ENCODE results near the gene RBPJ.

RBPJ gene

DNA sequence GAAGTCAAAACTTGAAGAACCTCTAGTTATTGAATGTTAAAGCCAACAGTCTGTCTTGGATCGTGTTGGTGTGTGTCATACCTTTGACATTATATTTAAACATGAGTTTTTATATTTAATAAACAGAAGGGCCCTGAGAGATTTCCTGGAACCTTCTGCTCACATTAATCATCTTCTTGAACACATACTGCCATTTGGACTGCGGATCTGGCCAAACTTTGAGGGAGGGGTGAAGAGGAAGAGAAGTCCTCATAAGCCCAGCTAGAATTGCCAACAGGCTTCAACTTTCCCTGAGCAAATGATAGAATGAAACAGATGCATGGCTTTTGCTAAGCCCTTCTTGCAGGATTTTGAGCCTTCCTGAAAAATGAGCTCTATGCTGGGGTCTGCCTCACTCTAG, 142.1 kb downstream of the RBPJ start:
- no peak for DNase-seq

DNA sequence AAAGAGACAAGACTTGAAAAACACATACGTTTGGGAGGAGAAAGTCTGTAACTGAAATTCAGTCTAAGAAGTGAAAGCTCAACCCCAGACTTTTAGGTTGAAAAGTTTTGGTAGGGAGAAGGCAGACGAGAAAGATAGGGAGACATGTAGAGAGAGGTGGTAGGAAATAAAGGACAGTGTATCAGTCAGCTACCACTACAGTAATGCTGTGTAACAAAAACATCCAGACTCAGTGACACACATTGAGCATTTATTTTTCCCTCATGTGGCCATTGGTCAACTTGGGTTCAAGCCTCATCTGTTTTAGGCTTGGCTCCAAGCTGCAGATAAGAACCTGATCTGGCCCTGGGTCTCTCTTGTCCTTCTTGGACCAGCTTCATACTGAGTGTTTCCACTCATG, 142.6 kb downstream of the RBPJ start:
- no peak for DNase-seq

DNA sequence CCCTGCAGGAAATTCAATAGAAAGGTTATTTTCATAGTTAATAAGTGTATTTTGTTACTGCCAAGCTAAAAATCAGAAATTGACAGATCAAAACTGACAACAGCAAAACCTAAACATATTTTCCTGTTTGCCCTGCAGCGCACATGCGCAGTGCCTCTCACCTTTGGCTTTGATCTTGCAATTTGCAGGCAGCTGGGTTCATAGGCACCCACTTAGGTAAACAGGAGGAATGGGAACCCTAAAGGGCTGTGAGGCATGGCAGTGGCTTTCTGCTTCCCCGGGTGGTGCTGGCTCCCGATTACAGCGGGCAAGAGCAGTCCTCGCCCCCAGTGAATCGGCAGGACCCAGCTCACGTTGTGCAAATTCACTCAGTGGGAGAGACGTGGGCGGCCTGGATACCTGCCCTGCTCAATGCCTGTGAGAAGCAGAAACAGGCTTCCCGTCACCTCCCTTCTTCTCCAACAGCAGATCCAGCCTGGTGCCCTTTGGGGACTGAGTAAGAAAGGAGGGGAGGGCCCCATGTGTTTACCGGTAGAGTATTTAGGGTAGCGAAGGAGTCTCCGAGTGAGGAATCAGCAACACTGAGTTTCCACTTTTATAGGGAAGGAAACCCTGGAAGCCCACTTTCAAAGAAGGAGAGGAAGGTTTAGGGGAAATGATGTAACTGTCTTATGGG, 143.7 kb downstream of the RBPJ start:
- DNase-seq, result no peak

DNA sequence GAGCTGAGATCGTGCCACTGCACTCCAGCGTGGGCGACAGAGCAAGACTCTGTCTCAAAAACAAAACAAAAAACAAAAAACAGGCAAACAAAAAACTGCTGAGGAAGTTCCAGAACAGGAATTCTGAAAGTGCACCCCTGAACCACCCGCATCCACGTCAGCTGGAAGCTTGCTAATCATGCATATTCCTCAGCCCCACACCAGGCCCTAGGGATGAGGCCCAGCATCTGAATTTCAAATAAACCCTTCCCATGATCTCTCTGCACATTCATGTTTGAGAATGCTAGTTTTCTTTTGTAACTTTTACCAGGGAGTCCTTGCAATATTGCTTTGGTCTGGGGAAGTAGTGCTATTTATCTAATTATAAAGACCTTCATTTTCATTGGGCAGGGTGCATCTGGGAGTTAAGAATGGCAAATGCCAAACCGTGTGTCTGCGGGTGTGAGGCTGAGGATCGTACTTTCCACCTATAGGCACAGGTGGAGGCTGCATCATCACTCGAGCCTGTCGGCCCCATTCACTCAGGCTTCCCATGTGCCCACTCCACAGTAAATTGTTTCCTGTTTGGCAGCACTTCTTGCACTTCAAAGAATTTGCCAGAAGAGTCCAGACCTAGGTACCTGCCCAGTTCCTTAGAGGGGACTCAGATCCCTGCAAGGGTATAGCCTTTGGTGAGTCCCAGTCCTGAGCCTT, 145.9 kb downstream of the RBPJ start:
- no peak for DNase-seq

GRCh38 chr4:26467724-26468123, 146.9 kb downstream of the RBPJ start:
- no peak for DNase-seq

DNA sequence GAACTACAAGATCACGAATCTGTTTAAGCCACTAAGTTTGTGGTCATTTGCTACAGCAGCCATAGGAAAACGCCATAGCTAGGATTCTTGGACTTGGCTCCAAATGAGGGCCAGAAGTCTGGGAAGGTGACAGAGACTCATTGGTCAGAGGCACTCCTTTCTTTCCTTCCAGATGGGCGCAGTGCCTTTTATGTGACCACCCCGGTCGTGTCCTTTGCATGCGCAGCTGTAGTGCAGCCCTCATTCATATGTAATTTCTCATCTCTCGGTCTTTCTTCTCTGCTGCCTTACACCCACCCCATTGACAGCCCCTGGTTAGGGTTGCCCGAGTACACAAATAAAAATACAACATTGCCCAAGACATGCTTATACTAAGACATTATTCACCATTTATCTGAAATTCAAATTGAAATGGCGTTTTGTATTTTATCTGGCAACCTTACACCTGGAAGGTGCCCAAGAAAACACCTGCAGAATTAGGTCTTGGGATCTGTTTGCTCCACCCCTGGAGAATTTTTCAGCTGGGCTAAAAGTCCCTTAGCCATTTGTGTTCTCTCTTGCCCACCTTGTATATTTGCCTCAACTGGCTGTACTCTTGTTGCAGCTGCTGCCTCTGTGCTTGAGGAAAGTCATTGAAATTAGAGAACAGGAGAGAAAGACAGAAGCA, 147.6 kb downstream of the RBPJ start:
- no peak for DNase-seq

- DNase-seq, result no peak
Measured at GRCh38 chr4:26468977-26469376, 148.2 kb downstream of the RBPJ start.

DNA sequence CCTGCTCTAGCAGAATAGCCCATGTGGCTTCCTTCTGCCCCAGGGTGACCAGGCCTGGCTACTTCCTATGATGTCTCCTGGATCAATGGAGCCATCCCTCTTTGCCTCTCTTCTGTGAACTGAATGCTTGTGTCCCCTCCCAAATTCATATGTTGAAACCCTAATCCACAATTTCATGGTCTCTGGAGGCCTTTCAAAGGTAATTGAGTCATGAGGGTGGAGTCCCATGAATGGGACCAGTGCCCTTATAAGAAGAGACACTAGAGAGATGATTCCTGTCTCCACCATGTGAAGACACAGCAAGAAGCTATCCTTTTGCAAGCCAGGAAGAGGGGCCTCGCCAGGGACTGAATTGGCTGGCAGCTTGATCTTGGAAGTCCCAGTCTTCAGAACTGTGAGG, 151.1 kb downstream of the RBPJ start:
- no peak for DNase-seq

- DNase-seq, result no peak
Measured at GRCh38 chr4:26473893-26474292, 153.1 kb downstream of the RBPJ start.

DNA sequence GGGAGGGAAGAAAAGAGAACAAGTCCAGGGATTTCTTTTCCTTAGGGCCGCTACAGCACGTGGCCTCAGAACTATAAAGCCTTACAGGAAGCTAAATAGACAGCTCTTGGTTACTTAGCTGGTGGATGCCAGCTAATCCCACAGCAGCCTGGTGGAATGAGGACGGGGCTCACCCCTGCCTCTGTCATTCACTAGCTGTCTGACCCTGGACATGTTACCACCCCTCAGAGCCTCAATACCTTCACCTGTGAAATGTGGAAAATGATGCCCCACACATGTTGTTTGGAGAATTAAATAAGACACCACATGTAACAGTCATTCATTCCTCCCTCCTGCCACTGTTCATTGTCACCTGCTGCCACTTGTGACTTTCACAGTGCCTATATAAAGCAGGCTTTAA, 153.7 kb downstream of the RBPJ start:
- DNase-seq, result no peak

GRCh38 chr4:26475716-26476115, 154.9 kb downstream of the RBPJ start:
- DNase-seq, result no peak

GRCh38 chr4:26476545-26476944, 155.7 kb downstream of the RBPJ start:
- no peak for DNase-seq

GRCh38 chr4:26478330-26478729, 157.5 kb downstream of the RBPJ start:
- DNase-seq, result no peak

GRCh38 chr4:26482508-26483462, 162.0 kb downstream of the RBPJ start:
- DNase-seq, result no peak

- no peak for DNase-seq
Measured at GRCh38 chr4:26484032-26484515, 163.3 kb downstream of the RBPJ start.

- DNase-seq, result no peak
Measured at GRCh38 chr4:26484516-26484915, 163.7 kb downstream of the RBPJ start.
